ENCODE results near the gene LY6G6D. TPM values are rescaled to one million over a fixed set of nuclear protein-coding genes. Genes with fewer than 3 reads are reported as not detected.

The LY6G6D gene
- total and polyA plus RNA-seq, 11 donors = 0.75 TPM; not detected in 10

DNA sequence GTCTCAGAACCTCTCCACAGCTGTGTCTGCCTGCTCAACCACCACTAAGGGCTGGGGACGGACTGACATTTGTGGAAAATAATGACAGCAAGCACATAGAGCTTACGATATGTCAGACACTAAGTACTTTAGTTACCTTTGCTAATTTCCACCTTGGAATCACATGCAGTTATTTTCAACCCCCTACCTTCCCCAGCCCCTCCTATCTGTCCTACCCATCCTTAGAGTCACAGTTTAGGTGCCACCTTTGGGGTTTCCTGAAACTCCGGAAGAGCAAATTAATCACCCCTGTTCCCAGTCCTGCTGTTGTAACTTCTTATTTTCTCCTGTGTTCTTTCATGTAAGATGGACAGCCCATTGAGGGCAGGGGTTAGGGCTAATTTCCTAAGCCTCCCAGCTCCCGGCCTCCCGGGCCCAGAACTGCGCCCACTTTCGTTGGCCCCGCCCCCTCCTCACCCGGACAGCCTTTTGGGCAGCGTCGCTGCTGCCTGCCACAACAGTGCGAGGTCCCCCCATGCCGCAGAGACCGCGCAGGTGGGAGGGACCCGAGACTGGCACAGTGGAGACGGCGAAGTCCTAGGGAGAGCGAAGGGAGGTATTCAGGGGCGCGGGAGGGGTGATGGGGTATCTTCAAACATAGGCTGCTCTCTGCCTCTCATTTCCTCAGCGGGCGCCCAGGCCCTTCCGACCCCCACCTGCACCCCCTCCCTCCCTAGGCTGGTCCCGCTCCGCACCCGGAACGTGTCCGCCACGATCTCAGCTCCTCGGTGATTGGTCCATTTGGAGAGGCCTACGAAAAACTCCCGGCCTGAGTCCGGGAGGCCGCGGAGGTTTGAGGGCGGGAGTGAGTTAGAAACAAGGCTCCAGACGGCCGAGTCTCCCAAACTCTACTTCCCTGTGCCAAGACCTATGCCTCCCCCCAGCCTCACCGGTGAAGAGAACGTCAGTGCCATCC, 12.8 kb downstream of the LY6G6D start:
- no peak for ATAC-seq
- H3K9me3 ChIP-seq = no peaks in the 10 kb centered on the region
- H3K4me3 ChIP-seq = peak overlapping the region in 11 of 12 donors; percentile 63 to 95 (median 77)
- peak in 1 of 5 donors; percentile 68 for DNase-seq
- 70 to 82% (median 73%) methylated on average over 39 to 41 of the region's 41 CpGs for WGBS, 4 donors
- peaks cover 0 to 69% (median 23%) of the 10 kb centered on the region in 12 donors for H3K4me1 ChIP-seq
- peaks cover 3 to 60% (median 48%) of the 10 kb centered on the region in 9 donors for H3K36me3 ChIP-seq
- TF ChIP-seq POLR2A (IDR thresholded peaks at IDR 0.05) (no peak), CTCF (IDR thresholded peaks at IDR 0.05) (no peak)
- H3K27ac ChIP-seq = peak overlapping the region in 11 of 12 donors; percentile 37 to 99 (median 97)
- H3K27me3 ChIP-seq = no peaks in the 10 kb centered on the region
- intact Hi-C loops (cut with DNase I) = loop anchor here in 7 of 10 donors (2.0 to 5.0 kb wide), 5 partner anchors 25 to 104 kb away; partner anchors contain the start of genes LY6G5C (in 3 of the 7), ABHD16A (in 2 of the 7) and SAPCD1 (in 1 of the 7)

DNA sequence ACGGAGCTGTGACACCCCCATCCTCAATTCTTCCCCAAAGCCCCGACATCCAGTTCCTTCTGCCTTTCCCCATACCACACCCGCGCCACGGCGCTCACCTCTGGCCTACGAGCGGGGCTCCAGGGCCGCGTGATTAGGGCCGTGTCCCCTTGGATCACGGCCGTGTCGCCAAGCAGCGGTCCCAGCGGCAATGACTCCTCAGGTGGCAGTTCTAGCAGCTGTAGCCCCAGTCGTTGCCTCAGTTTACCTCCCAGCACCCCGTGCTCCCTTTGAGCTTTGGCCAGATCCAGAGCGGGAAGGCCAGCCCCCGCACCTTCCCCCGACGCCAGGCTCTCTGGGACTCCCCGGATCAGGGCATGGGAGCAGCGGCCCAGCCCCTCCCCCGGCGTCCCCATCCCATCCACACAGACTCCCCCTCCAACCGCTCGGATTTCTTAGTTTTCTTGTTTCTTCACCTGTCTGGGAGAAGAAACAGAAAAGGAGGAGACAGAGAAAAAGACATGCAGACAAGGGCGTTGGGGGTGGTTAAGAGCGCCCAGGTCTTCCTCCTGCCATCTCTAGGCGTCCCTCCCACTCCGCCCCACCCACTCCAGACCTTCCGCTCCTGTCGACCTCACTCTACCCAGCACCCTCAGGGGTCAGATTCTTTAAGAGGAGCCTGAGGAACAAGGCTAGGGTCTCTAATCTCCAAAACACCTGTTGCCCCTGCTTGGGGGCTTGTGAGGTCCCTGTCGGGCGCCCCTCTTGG, 13.8 kb downstream of the LY6G6D start, which contains the start of gene DDAH2:
Gene DDAH2 (minus strand): TSS at position 533 of the 748 bp plus-strand sequence. CDS start 138 bp downstream, at position 395.
- peaks cover 0 to 78% (median 27%) of the 10 kb centered on the region in 12 donors for H3K4me1 ChIP-seq
- H3K36me3 ChIP-seq = peaks cover 3 to 70% (median 57%) of the 10 kb centered on the region in 9 donors
- peak within 1 kb of the TSS; percentile 70 to 99 (median 97) for H3K27ac ChIP-seq
- TF ChIP-seq CTCF (IDR thresholded peaks at IDR 0.05) (peak in 5 of 12 donors; percentile 60 to 81 (median 65)), POLR2A (IDR thresholded peaks at IDR 0.05) (no peak)
- DNase-seq (peak in 2 of 5 donors; percentile 44 to 49), ATAC-seq (peak; percentile 26 to 47 (median 44))
- intact Hi-C loops (cut with DNase I) = loop anchor here in 7 of 10 donors (2.0 to 5.0 kb wide), 5 partner anchors 26 to 103 kb away; partner anchors contain the start of genes LY6G5C (in 3 of the 7), ABHD16A (in 2 of the 7) and SAPCD1 (in 1 of the 7)
- no peaks in the 10 kb centered on the region for H3K9me3 ChIP-seq
- H3K4me3 ChIP-seq = peak within 1 kb of the TSS; percentile 52 to 95 (median 76)
- WGBS, 4 donors = 14 to 20% (median 17%) methylated on average over 35 to 36 of the region's 36 CpGs
- H3K27me3 ChIP-seq = no peaks in the 10 kb centered on the region

DNA sequence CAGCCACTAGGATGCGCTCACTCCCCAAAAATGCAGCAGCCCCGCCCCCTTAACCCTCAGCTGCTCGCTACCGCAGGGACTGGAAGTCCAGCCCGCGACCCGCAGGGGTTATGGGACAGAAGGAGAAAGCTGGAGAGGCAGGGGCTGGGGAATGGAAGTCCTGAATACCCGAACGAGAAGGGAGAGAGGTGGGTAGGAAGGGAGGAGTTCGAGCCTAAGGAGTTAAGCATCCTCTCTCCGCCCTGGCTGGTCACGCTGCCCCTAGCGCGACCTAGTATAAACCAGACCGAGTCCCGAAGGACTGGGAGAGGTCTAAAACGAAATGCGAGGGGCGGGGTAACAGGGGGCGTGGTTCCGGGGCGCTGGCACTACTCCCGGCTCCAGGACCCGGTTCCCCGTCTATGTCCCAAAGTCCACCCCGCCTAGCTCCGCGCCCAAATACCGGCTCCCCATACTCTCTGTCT, 14.4 kb downstream of the LY6G6D start:
- Histone ChIP-seq H3K4me1 (peaks cover 4 to 85% (median 33%) of the 10 kb centered on the region in 12 donors), H3K27me3 (no peaks in the 10 kb centered on the region), H3K9me3 (no peaks in the 10 kb centered on the region), H3K4me3 (peak overlapping the region; percentile 52 to 95 (median 76)), H3K36me3 (peaks cover 3 to 76% (median 61%) of the 10 kb centered on the region in 9 donors), H3K27ac (peak overlapping the region; percentile 70 to 99 (median 97))
- TF ChIP-seq POLR2A (IDR thresholded peaks at IDR 0.05) = peak in 1 of 2 donors; percentile 57
- TF ChIP-seq CTCF (IDR thresholded peaks at IDR 0.05) = peak in 7 of 12 donors; percentile 36 to 76 (median 54)
- peak; percentile 93 to 95 (median 93) for DNase-seq
- intact Hi-C loops (cut with DNase I) = loop anchor here in 7 of 10 donors (2.0 to 5.0 kb wide), 5 partner anchors 27 to 103 kb away; partner anchors contain the start of genes LY6G5C (in 3 of the 7), ABHD16A (in 2 of the 7) and SAPCD1 (in 1 of the 7)
- WGBS, 4 donors = 0 to 1% (median 1%) methylated on average over 28 to 29 of the region's 29 CpGs
- ATAC-seq = peak; percentile 89 to 91 (median 89)
